PC-3 (cell line): Measurements from ENCODE around the gene CERS6.

Experiments used
- EZH2 ChIP-seq: fragments of 300-600 bp; sonication (generic); IDR thresholded peaks from one replicate; pipeline ENCODE4 v1.6.1; 2017; ENCODE audit warnings: antibody characterized with exemption, mild to moderate bottlenecking, low read length; ENCODE audit not compliant: unreplicated experiment
- TF ChIP-seq, protein P1 (sequence below): fragments of 300-600 bp; sonication (generic); conservative IDR thresholded peaks from 2 replicates; pipeline ENCODE4 v1.5.1; 2017; ENCODE audit warnings: antibody characterized with exemption, low read depth, mild to moderate bottlenecking, low read length

DNA sequence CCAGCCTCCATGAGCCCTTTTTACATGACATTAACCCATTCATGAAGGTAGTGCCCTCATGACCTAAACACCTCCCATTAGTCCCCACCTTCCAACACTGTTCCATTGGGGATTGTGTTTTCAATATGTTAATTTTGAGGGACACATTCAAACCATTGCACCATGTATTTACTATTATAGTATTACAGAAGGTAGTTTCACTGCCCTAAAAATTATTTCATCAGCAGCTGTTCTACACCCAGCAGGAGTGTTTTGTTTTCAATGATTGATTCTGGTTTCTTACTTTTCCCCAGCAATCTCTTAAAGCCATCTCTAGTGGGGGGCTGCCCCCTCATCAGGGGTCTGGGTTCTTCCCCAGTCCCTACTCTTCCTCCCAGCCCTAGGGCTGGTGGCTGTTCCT, 71.9 kb downstream of the CERS6 start:
- TF ChIP-seq, protein P1, sequence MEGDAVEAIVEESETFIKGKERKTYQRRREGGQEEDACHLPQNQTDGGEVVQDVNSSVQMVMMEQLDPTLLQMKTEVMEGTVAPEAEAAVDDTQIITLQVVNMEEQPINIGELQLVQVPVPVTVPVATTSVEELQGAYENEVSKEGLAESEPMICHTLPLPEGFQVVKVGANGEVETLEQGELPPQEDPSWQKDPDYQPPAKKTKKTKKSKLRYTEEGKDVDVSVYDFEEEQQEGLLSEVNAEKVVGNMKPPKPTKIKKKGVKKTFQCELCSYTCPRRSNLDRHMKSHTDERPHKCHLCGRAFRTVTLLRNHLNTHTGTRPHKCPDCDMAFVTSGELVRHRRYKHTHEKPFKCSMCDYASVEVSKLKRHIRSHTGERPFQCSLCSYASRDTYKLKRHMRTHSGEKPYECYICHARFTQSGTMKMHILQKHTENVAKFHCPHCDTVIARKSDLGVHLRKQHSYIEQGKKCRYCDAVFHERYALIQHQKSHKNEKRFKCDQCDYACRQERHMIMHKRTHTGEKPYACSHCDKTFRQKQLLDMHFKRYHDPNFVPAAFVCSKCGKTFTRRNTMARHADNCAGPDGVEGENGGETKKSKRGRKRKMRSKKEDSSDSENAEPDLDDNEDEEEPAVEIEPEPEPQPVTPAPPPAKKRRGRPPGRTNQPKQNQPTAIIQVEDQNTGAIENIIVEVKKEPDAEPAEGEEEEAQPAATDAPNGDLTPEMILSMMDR: no peak
- no peak for TF ChIP-seq EZH2
